GM21390 (cell line): ENCODE data around the gene CALCOCO1.
"Not testable (repeated sequence)": the region's sequence is repeated elsewhere in the genome, so short reads cannot be mapped to it uniquely, and the experiment has no call there.

Experiments used
- ATAC-seq: cut with Tn5 transposase; IDR thresholded peaks from one replicate; pipeline ENCODE4 v1.9.1; 2021; ENCODE audit not compliant: unreplicated experiment

CALCOCO1 gene

DNA sequence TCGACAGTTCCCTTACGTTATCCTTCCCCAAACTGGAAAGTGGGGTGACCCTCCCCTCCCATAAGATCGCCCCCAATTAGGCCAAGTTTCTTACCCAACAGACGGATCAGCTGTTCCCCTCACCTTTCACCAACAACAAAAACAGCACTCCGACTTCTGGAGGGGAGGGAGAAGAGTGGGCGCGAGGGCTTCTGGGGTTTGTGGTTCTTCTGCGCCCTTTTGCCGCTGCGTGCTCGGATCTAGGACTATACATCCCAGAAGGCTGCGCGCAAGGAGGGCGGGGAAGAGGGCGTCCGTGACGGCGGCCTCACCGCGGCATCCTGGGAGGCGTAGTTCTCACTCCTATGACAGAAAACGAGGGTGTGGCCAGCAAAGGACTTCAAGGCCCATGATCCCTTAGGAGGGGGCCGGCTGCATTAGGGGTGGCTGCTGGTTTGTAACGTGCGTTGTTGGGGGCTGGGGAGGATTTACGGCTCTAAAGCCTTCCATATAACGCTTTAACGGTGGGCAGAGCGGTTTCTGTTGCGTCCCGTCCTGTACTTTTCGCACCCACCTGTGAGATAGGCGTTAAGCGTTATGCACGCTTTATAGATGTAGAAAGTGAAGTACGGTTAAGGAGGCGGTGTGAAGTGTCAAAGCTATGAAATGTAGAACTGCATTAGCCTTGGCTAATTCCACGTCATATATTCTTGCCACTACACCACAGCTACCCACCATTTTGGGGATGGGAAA, at the start of gene CALCOCO1:
Gene CALCOCO1 (minus strand): TSS at position 143 of the 732 bp plus-strand sequence. CDS start 2,210 bp downstream, outside the sequence.
- peak; percentile 98 for ATAC-seq

GRCh38 chr12:53776872-53777271, 49.6 kb upstream of the CALCOCO1 start:
- no peak for ATAC-seq

- ATAC-seq: no peak
These were observed 48.4 kb upstream of the CALCOCO1 start for GRCh38 chr12:53775478-53776145.

GRCh38 chr12:53770281-53770680, 43.0 kb upstream of the CALCOCO1 start:
- ATAC-seq: no peak

DNA sequence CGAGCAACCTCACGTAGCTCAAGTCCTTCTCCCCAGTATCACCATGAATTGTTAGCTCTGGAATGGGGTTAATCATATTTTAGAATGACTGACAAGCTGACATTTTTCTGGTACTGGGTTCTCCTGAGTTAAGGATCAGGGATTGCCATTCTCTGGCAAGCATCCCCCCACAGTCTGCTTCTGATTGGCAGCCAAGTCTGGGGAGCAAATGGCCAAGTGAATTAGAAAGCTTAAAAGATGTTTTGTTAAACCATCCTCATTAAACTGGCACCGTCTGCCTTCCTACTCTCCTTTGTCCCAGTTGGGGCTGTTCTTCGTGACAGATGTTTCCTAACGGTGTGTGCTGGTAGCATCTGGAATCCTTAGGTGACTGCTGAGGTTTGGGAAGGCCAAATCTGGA, 41.7 kb upstream of the CALCOCO1 start:
- no peak for ATAC-seq

- ATAC-seq: no peak
These were observed 39.6 kb upstream of the CALCOCO1 start for GRCh38 chr12:53766881-53767280.

- no peak for ATAC-seq
These were observed 38.6 kb upstream of the CALCOCO1 start for GRCh38 chr12:53765891-53766290.

DNA sequence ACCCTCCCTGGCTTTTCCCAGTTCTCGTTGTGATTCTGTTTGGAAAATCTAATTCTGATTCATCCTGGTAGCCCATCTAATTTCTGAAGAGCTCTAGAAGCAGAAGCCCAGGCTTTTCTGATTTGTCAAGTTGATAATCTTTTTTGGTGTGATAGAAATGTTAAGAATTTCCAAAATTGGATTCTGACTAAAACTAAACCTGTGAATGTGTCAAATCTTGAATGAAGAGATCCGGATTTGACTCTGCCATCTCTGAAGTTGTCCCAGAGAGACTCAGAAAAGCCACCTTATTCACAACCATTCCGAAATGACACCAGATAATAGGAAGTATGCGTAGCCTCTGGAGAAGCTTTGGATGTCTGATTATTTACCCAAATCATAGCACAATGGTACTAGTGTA, 37.4 kb upstream of the CALCOCO1 start:
- ATAC-seq: no peak

DNA sequence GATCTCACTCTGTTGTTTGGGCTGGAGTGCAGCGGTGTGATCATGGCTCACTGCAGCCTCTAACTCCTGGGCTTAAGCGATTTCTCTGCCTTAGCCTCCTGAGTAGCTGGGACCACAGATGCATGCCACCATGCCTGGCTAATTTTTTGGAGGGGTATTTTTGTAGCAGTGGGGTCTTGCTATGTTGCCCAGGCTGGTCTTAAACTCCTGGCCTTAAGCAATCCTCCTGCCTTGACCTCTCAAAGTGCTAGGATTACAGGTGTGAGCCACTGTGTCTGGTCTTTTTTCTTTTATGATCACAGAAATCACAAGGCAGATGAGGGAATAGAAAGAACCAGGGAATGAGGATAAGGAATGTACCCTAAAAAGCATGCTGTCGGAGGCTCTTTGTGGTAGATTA, 35.5 kb upstream of the CALCOCO1 start:
- ATAC-seq: not testable (repeated sequence)

GRCh38 chr12:53761306-53761705, 34.1 kb upstream of the CALCOCO1 start:
- ATAC-seq: no peak

DNA sequence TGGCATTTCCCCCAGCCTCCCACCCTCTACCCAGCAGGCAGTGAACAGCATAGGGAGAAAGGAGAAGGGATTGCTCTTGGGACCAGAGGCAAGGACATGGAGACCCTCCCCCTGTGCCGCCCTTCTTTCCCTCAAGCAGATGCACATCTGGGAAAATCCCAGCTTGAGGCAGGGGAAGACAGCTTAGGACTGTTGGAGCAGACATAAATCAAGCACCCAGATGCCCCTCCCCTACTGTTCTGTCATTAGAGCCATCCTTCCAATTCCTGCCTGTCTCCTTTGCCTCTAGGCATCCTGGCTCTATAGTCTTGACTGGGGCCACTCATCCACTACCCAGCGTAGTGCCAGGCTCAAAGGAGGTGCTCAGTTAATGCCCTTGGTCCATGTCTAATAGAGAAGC, 32.0 kb upstream of the CALCOCO1 start:
- ATAC-seq: no peak

- no peak for ATAC-seq
These were observed 31.5 kb upstream of the CALCOCO1 start for GRCh38 chr12:53758730-53759103.

DNA sequence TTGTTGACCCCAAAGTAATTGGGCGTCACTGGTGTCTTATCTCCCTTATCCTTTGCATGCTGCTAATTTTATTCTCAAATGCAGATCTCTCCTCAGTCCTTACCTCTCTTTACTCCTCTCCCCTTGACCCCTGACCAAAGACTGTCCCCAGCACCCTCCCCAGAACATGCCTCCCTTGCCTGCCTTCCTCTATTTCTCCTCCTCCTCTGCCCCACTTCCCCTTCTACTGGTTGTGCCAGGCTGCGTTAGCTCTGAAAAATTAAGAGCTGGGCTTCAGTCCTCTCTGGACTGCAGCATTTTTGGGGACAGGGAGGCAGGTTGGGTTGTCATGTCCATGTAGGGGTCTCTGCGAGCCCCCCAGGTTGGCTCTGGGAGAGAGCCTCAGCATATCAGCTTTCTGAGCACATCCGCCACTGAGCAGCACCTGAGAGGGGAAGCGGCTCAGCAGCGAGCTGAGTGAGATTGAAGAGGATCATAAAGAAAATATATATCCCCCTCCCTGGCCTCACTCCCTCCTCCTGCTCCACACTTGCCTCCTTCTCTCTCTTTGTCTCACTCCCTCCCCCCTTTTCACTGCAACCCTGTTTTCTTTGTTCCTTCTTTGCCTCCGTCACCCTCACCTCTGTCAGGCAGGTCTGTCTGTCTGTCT, 31.0 kb upstream of the CALCOCO1 start:
- no peak for ATAC-seq

DNA sequence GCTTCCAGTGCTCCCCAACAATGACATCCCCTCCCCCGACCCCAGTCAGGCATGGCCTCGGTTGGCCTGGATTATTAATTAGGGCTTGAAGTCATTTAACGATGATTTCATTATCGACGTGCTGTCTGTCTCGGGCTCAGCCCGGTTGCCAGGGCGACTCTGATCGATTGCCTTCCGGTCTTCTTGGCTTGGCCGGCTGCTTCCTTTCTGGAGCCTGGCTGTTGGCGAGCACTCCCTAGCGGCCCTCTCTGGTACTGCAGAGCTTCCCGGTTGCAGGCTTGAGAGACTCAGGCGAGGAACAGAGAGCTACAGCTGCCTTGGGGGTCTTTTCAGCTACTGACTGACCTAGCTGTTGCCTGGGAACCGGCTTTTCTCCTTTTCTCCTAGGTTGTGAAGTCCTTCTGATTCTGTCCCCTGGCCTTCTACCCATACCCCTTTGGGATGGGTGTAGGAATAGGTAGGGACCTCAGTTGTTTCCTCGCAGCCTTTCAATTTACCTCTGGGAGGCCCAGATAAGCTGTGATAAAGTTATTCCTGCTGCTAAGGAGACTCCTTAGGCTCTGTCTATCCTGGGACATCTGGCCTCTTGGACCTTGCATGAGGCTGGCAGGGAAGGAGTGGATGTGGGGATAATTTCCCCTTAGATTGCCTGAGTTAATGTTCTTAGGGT, 30.0 kb upstream of the CALCOCO1 start:
- ATAC-seq: peak; percentile 74

DNA sequence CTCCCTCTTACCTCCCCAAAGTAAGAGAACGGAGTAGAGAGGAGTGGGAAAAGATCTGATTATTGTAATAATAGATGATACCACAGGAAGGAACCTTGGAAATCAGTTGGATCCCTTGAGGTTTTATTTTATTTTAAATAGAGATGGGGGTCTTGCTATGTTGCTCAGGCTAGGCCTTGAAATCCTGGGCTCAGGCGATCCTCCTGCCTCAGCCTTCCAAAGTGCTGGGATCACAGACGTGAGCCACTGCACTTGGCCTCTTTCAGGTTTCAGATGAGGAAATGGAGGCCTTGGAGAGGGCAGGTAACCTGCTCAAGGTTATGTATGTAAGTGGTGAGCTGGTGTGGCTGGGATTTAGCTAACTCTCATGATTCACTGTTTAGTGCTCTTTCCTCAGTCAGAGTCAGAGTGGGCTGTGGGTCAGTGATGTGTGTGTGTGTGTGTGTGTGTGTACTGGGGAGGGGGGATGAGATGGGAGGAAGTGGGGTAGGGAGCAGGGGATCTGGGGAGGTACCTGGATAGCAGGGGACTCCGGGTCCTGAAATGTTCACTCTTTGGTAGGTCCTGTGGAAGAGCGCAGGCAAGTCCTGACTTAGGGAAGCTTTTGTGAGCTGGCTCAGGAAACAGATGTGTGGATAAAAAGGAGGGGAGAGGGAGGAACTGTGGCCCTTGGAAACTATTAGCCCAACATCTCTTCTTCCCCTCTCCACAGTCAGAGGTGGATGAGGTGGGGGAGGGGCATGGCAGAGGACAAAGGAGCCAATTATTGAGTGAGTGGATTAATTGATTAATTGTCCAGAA, 29.2 kb upstream of the CALCOCO1 start:
- ATAC-seq: peak; percentile 3

DNA sequence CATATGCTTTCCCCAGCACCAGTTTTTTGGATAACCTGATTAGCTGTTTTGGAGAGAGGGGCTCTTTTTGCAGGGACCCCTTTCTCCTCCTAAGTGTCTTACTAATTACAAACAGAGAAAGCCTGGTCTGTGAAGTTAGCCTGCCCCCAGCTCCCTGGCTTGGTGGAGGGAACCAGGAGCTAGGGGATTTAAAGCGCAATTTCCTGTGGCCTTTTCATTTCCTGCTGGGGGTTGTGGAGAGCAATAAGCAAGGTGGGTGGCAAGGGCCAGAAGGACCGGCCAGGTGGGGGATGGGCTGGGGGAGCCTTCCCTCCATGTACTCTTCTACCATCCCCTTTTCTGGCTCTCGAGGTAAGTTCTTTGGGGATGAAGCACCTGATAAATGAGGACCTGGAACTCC, 28.6 kb upstream of the CALCOCO1 start:
- no peak for ATAC-seq

DNA sequence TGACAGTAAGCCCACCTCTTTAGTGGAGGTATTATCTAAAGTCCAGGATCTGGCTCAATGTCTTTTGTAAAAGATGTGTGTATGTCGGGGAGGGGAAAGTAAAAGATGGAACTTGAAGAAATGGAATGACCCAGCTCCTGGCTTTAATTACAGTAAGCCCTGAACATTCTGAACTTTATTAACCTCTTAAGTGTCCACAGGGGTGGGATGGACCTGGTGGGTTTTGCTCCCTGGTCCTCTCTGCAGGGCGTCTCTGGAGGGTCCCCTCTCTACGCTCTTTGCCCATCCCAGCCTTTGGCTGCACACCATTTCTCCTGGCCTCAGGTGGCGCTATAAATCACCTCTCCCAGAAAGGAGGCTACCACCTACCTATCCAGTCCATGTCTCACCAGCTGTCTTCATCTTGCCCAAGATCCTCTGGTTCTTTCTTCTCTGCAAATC, 28.2 kb upstream of the CALCOCO1 start:
- ATAC-seq: no peak

DNA sequence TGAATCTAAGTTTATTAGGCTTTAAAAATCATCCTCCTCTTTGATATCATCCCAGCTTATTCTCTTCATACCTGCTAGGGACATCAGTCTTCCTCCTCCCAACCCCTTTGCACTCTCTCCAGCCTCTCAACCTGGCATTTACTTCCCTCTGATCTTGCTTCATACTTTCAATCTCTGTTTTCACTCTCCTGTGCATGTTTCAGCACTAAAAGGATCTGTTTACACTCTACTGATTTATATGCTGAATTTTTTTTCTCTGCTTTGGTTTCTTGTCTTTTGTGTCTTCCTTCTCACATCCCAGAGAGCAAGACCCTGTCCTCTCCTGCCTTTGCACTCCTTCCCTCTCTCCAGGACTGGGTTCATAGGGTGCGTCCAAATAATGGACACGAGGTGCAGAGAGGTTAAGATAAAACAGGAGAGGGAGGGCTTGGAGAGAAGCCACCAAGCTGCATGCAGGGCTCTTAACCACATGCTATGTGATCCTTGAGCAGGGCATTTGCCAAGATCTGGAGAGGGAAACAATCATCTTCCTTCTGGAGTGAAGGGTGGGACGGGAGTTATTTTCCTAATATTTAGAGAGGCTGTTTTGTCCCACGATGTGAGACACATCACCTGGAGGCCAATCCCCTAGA, 27.5 kb upstream of the CALCOCO1 start:
- ATAC-seq: no peak

GRCh38 chr12:53754188-53754585, 26.9 kb upstream of the CALCOCO1 start:
- ATAC-seq: no peak

DNA sequence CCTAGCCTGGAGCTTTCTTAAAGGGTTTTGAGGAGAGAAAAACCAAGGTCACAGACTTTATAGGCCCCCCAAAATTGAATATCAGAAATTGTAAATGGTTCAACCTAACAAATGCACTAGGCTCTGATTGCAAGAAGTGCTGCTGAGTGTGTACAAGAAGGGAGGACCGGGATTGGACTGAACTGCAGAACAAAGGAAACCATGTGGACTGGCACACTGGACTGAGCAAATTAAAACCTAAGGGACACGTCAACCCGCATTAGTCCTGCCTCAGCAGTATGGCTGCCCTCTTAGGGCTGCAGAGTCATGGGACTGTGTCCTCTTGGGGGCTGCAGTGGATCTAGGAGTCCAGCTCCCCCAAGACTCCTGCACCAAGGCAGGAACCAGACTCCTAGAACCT, 25.4 kb upstream of the CALCOCO1 start:
- ATAC-seq: no peak
